Activated CD8-positive, alpha-beta memory T cell treated with anti-CD3 and anti-CD28 coated beads, Interleukin-2, amount 50 U/mL, for 24 hours (primary cell): ENCODE measurements around the gene BACE2.
"Not testable (repeated sequence)": the region's sequence is repeated elsewhere in the genome, so short reads cannot be mapped to it uniquely, and the experiment has no call there.

ENCODE experiments used
- DNase-seq: peaks from one replicate; pipeline ENCODE4 v3.0.0-alpha.2; 2020; ENCODE audit errors: extremely low read depth

The BACE2 gene

DNA sequence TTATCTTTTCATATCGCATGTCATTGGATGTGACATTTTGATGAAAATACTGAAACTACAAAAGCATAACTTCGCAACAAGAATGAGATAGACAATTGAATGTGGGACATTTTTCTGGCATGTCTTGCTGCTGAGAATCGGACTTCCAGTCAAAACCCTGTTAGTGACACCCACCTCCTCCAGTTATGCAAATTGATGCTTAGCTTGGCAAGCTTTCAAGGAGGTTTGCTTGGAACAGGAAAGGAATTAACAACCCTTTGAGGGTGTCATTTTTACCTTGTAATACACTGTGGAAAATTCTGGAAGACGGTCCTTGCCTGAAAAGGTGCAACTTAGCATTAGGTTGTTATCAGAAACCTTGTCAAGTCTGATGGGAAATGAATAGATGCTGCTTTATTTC lies 109.9 kb downstream of the BACE2 start:
- no peak for DNase-seq

DNA sequence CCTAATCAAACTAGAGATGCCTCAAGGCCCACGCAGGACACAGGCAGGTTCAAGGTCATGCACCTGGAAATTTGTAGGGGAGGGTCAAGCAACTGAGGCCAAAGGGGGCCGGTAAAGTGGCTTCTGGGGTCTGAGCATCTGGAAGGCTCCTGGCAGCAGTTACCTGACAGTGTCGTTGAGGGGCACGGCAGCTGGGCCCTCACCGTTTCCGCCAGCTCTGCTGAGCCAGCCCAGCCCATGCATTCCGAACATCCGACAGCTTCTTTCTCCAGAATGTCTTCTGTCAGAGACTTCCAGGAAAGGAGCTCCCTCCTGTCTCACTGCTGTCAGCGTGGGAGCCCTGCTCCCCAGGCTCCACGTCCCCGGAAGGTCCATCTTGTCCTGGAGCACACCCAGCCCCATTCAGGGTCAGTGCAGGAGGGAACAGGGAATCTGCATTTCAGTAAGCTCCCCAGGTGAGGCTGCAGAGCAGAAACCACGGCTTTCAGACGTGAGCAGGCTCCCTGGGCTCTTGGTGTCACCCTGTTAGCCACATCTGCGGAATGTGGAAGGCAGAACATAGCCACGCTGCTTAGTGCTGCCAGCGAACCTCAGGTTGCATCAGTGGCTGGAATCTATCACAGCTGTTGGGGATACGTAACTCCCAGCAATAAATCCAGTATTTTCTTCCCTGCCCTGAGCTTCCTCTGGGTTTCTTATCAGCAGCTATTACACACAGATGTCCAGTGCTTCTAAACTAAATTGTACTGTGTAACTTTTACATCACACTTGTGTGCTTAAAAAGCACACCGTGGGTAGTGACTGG lies 112.4 kb downstream of the BACE2 start:
- DNase-seq, result no peak

DNA sequence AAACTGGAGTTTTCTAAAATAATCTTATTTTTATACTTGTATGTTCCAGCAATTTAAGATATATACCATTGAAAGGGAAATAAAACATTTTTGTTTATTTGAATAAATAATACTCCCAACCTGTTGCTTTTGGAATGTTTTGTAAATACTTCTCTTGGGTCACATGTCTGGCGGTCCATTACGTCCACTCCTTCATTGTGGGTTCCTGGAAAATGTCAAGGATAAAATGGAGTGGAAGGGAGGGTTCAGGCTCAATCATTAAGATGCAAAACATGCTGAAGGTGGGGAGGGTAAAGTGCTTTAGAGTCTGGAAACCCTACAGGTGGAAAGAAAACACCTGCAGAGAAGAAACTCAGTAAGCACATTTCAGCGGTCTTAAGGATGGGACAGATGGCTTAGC lies 114.5 kb downstream of the BACE2 start:
- DNase-seq, result no peak

DNA sequence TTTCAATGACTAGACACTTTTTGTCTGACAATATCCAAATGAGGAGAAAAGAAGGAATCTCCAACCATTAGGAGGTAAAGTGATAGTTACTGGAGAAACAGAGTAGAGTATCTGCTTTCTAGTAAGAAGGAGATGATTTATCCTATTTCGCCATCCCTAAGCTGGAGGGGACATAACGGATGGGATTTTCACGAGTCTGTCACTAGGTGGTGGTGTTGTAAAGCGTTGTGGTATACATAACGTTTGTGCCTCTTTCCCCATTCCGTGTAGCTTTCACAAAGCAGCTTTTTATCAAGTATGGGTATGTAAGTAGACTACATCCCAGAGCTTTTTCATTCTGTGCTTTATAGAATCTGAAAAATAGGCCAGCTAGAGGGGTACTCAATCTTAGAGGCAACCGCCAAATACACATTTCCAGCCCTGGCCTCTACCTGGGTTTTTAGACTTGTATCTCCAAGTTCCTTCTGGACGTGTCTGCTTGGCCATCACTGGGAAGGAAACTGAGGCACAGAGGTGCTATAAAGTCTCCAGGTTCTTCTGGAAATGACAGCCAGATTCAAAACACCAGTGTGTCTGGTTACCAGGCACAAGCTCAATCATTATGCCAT lies 115.4 kb downstream of the BACE2 start:
- DNase-seq, result peak; percentile 20

DNA sequence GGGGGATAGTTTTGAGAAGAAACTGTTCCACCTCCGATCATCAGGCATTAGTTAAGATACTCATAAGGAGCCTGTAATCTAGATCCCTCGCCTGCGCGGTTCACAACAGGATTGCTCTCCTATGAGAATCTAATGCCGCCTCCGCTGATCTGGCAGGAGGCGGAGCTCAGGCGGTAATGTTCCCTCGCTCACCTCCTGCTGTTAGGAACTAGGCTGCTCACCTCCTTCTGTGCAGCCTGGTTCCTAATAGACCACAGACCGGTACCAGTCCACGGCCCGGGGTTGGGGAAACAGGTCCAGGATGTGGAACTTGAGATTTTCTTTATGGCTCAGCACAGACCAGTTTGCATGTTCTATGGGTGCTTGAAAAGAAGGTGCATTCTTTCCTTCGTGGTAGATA lies 121.5 kb downstream of the BACE2 start:
- DNase-seq, result no peak

DNA sequence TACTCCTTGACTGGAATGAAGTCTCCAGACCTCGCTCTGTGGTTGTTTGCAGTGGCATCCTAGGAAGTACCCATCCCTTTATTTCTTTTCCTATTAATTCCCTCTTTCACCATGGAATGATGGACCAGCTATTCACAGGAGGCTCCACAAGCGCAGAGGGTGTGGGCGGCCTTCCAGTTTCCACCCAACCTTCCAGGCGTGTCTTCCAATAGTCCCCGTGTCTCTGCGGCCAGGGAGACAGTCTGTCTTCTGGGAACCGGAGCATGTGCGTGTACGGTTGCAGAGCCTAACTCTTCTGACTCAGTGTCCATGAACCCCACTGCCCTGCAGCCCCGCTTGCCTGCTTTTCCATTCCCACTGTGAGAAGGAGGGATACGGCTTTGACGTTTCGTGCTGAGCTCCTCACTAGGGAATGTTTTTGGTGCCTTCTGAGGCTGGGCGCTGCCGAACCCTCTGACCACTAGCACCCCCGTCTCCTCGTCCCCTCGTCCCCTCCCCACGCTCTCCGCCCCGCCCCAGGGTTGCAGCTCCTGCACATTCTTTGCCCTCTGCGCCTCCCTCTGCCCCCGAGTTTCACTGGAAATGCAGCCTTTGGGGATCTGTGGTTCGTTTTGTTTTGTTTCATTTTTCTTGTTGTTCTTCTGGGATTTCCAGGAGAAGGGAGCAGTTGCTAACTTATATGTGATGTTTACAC lies 122.3 kb downstream of the BACE2 start:
- no peak for DNase-seq

DNA sequence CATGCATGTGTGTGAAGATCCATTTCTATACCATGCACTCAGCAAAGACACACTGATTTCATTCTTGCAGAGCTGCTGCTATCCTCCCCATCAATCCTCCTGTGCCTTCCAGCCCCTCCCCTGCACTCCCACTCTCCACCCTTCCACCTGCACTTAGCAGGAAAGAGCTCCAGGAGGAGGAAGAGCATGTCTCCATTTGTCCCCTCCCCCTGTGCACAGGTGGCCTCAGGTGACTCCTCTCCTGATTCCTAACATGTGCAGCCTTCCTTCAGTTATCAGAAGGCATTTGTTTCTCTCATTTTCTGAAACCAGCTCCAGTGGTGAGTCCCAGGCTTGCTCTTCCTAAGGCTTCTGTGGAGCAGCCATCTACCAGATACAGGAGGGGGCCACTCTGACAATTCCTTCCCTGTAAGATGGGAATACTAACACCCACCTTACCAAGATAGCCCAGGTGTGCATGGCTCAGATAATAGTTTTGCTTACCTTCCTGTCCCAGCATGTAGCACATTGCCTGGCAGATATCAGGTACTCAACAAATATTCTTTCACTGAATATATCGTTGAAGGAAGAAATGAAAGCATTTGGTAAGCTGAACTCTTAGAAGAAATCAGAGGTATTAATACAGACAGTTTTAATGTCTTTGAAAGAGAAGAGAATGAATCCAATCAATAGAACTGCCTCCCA lies 126.7 kb downstream of the BACE2 start:
- no peak for DNase-seq

DNA sequence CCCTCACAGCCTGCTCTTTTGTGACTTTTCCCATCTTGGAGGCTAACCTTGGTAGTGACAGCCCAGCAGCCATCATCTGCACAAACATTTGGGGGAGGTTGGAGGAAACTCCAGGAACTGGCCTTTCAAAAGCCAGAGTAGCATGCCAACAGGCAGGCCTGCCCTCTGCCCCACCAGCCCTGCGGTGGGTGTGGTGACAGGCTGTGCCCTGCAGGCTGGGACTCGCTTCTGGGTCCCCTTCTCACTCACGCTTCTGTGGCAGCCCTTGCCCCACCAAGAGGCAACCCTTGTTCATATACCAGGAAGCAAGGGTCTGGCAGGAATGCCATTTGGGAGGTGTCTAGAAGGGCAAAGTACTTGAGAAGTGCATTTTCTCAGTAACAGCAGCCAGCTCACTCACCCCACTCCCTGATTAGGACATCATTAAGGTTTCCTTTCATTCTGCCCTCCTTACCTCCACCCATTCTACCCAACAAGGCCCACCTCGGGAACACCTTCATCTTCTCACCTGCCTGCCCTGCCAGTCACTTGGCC lies 127.8 kb downstream of the BACE2 start:
- DNase-seq, result no peak

DNA sequence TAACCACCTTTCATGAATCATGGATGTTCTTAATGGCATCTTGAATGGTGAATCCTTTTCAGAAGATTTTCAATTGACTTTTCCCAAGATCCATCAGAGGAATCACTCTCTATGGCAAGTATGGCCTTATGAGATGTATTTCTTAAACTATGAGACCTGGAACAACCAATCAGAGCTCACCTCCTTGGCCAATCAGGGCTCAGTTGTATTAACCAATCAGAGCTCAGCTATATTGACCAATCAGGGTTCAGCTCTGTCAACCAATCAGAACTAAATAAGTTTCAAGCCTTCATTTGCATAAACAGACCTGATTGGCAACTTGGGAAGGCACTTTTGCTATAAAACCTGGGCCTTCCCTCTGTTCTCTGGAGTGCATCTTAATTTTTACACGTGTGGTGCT lies 135.0 kb downstream of the BACE2 start:
- DNase-seq, result no peak

DNA sequence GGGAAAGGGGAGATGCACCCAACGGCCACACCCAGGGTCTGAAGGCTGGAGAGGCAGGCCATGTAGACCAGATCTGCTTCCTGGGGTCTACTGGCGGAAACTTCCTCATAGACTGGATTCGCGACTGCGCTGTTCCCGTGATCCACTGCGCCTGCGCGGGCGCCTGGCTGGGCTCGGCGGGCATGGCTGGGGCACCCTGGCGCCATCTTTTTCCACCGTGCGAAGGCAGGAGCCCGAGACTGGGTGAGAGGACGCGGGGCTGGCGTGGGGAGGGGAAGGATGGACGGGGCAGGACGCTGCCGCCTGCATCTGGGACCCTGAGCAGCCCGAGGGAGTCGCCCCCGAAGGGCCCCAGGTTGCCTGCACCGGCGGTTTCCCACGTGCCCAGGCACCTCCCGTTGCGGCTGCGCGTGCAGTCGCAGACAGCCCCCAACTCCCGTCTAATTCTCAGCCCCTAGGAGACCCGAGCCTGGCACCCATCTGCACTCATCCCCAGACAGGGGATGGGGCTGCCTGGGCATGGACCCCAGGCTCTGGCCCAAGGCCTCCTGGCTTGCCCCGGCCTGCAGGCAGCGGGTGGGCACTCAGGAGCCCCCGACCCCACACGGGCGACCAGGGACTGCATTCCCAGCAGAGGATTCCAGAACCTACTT lies 136.2 kb downstream of the BACE2 start:
- no peak for DNase-seq

DNA sequence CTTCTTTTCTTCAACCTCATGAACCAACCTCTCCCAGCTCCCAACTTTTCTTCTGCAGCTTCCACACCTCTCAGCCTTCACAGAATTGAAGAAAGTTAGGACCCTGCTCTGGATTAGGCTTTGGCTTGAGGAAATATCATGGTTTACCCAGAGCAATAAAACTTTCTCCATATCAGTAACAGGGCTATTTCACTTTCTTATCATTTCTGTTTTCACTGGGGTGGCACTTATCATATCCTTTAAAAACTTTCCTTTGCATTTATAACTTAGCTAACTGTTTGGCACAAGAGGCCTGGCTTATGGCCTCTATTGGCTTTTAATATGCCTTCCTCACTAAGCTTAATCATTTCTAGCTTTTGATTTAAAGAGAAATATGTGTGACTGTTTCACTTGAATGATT lies 139.3 kb downstream of the BACE2 start:
- DNase-seq, result no peak

DNA sequence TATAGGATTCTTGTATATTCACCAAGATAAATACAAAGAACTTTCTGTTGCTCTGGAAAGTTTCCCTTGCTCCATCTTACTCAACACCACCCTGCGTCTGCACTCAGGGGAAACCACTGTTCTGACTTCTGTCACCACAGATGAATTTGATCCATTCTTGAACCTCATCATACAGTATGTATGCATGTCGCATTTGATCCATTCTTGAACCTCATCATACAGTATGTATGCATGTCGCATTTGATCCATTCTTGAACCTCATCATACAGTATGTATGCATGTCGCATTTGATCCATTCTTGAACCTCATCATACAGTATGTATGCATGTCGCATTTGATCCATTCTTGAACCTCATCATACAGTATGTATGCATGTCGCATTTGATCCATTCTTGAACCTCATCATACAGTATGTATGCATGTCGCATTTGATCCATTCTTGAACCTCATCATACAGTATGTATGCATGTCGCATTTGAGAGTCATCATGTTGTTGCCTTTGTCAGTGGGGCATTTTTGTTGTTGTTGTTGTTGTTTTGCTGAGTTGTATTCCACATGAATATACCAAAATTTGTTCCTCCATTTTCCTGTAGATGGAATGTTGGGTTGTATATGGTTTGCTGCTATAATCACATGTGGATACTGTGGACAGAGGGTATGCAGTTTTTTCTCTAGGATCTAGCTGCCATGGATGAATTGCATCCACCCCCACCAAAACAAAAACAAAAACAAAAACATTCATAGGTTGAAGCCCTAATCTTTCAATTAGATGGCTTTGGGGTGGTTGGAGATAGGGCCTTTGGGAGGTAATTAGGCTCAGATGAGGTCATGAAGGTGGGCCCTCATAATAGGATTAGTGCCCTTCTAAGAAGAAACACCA lies 145.6 kb downstream of the BACE2 start:
- DNase-seq, result not testable (repeated sequence)

DNA sequence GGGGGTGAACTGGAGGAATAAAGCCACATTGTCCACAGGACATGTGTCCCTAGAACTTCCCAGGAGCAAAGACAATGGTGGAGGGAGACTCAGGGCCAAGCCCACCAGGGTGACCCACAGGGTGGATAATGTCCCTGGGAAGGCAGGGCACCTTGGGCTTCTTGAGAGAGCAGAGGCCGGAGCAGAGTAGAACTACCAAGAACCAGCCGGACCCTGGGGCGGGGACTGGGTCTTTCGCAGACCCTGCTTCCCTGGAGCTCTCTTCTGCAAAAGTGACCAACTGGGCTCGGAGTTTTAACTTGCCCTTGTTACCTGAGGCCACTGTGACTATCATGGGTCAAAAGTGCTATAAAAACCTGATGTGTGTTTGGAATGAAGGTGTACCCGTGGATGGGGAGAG lies 147.8 kb downstream of the BACE2 start:
- DNase-seq, result no peak

DNA sequence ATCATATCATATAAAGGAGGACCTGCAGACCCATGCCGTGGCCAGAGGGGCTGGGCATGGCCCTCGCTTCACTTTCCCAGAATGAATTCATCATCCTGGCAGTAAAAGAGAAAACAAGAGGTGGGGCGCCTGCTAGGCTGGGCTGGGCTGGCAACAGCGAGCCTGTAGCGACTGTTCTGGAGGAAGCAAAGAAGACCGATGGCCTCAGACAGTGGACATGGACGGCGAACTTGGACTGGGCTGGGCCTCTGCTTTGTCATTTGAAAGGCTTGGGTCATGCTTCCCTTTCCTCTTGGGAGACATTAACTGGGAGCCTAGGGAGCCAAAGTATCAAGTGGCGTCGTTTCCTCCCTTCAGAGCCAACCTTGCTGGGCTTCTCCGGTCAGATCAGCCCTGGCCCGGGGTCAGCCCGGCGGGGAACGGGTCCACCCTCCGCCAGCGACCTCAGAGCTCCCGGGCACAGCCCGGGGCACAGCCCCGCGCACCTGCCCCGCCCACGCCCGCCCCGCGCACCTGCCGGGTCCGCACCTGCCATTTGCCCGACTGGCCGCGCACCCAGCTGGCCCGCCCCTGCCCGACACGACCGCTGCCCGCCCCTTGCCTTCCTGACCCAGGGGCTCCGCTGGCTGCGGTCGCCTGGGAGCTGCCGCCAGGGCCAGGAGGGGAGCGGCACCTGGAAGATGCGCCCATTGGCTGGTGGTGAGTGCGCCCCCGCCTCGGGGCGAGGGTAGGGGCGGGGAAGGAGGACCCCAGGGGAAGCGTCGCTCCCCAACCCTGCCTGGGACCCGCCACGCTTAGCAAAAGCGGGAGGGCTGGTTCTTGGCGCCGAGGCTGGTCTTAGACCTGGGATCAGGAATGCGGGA lies 148.5 kb downstream of the BACE2 start, which contains the start of gene FAM3B:
Gene FAM3B, plus strand, starts transcription at position 602 of the 863 bp plus-strand sequence. Its CDS starts 79 bp downstream, at position 681.
- DNase-seq, result no peak

DNA sequence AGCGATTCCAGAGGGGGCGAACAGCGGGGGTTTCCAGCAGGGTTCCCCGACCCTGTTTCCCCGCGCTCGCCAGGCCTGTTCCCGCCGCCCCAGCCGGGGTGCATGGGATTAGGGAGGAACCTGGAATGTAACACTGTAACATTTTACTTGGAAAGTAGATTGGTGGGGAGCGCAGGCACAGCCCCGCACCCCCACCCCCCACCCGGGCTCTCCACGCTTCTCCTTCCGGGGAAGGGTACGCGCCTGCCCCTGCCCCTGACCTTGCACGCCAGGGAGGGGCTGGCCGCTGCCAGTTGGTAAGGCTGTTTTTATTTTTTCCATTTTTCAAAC lies 149.1 kb downstream of the BACE2 start:
- DNase-seq, result no peak

DNA sequence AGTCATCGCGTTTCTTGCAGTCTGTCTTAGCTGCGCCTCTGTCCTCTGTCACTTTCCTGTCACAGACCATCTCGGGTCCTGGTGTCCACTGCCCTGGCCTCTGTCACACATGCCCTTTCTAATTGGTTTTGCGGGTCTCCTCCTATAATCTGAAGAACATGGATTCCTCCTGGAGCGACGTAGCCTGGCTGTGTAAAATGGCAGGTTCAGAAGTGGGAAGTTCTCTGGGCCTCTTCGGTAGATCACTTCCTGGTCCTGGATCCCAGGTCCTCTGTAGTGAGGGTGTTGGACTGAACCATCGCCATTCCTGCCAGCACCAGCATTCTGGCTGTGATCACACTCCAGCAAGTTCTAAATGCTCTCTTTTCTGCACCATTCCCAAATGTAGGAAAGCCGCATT lies 149.5 kb downstream of the BACE2 start:
- no peak for DNase-seq

DNA sequence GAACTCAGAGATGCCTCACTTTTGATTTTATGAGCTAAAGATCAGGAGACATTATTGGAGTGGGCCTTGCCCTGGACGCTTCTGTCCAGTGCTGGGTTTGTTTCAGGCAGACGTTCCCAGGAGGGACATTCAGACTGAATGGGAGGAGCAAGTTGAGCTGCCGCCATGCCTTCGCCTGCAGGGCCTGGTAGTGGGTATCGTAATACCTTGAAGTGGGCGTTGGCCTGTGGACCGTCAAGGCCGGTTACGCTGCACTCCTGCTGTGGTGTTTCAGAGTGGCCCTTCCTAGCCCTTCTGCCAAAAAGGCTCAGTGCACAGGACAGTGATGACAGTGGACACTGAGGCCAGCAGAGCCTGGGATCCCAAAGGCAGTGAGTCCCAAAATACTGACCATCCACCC lies 150.3 kb downstream of the BACE2 start:
- DNase-seq, result no peak

DNA sequence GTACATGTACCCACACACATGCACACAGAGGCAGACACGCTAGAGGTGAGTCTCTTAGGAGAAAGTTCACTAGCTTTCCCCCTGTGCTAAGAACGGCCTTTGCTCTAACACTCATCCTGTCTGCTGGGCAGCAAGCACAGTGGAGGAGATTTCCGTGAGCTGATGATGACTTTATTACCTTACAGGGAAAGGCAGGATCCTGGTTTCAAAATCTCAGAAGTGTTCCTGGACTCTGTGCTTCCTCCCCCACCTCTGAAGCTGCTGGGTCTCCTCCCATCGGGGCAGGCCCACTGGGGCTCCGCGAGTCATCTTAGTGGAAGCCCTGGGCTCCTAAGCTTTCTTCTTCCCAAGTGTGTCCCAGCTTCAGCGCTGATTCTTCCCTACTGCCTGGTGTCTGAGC lies 151.3 kb downstream of the BACE2 start:
- no peak for DNase-seq

DNA sequence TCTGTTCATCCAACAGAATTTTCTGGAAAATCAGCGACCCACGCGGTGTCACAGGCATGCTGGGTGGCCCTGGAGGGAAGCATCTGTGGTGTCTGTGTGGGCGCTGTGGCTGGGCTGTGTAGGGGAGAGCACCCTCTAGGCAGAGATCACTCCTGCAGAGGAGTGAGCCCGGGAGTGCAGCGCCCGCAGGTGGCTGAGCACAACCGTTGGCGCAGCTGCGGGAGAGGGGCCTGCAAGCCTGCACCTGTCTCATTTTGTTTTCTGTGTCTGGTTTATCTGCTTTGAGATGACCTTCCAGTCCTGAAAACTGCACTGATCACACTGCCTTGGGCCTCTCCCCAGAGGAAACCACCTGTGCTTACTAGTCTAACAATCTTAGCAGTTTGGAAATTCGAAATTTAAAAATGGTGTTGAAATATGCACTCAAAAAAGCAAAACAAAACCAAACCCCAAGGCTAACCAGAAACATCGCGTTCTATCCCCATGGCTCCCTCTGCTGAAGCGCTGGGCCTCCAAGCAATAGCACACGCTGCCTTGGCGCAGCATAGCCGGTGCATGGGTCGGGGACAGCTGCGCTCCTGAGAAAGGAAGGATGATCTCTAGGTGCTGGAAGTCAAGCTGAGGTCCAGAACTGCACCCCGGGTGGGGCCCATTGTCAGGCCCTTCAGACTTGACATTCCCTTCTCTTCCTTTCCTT lies 153.4 kb downstream of the BACE2 start:
- DNase-seq, result no peak
